Putamen (tissue), 1 donor: Measurements from ENCODE around the gene MXD1.

ENCODE experiments used
- DNase-seq: peaks from one replicate; pipeline ENCODE4 v3.0.0-alpha.2; 2016; ENCODE audit warnings: low spot score

Gene MXD1

DNA sequence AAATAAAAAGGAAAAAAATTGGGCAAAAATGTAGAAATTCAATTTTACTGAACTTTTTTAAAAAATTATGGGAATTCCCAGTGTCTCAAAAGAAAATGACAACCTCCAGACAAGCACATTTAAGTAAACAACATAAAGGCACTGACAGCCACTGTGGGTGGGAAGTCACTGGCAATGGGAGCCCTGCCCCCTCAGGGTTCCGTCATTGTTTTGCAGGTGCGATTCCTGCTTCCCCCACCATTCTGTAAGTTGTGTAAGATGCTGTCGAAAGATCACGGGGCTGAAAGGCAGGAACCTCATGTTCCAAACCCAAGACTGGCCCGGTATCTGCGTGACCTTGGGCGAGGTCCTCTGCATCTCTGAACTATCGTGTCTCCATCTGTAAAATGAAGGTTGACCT is 62.3 kb downstream of the MXD1 start:
- no peak for DNase-seq

DNA sequence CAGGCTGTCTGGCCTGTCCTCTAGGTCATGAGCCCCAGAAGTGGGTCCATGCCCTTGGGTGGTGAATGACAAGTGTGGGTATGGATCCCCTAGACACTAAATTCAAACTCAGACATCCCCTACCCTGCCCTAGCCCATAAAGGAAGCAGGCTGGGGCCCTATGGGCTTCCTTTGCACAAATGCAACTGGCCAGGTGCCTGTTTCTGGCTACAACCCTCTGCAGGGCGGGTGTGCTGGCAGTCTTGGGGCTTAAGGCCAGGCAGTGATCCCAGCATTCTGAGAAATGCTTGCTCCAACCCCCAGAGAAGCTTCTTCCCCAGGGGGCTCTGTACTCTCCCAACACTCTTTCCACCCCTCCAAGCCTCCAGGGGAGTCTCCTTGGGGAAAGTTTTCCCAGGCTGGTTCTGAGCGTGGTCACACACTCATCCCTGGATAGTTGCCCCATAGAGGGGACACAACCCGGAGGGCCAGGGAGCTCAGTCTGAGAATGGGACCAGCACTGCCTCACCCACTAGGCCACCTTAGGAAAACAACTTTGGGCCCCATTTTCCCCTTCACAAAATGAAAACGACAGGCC is 63.1 kb downstream of the MXD1 start:
- no peak for DNase-seq

GRCh38 chr2:69979902-69980807 is 65.2 kb downstream of the MXD1 start:
- DNase-seq = no peak

DNA sequence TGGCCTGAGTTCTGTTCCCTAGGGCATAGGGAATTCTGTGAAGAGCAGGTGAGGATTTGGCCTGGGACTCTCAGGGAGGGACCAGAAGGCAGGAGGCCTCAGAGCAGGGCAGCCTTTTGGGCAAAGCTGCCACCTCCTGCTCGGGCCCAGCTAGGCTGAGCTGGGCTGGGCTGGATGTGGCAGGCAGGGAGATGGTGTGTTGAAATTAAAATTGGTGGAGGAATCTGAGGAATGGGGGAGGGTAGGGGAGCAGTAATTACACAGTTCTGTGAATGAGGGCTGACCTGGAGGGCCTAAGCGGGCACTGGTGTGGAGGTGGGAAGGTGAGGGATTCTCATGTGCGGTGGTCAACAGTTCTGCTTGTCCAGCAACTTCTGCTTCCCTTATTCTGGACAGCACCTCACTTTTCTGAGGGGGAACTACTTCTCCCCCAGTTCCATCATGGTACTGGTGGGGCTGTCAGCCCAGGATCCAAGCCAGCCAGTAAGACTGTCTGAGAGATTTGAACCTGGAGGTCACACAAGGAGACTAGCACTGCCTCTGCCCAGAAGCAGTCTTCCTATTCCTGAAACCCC is 68.6 kb downstream of the MXD1 start:
- DNase-seq = no peak

- DNase-seq = no peak
These were observed 70.3 kb downstream of the MXD1 start for GRCh38 chr2:69985216-69985615.

- DNase-seq = no peak
These were observed 70.8 kb downstream of the MXD1 start for GRCh38 chr2:69985688-69986087.

DNA sequence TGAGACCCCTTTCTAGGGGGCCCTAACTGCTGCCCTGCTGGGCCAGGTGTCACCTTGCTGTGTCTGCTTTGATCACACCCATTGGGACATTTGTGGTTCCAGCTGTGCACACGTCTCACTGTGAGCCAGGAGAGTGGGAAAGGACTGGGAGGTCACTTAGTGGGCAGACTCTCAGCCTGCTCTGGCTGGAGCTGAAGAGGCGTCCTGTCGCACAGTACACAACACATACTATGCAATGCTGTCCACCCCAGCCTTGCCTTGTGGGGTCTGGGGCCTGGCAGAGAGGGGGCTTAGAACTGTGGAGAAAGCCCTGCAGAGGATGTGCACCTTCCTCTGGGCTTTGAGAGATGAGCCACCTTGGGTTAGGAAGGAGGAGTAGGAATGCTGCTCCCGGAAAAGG is 71.8 kb downstream of the MXD1 start:
- no peak for DNase-seq

GRCh38 chr2:69988086-69988635 is 73.3 kb downstream of the MXD1 start:
- no peak for DNase-seq

- DNase-seq = no peak
These were observed 74.1 kb downstream of the MXD1 start for GRCh38 chr2:69989009-69989408.

- DNase-seq = no peak
These were observed 74.7 kb downstream of the MXD1 start for GRCh38 chr2:69989441-69990105.
